ENCODE data around the gene HAPLN2. TPM values are rescaled to one million over a fixed set of nuclear protein-coding genes. Genes with fewer than 3 reads are reported as not detected.
A peak's percentile ranks its signal among the peaks of the same experiment; 100 is the strongest.

Gene HAPLN2
- total and polyA plus RNA-seq, 2 donors (not counting 1 experiment from before 2014, with no cell fraction given): 0.13 TPM; not detected in 1

- H3K4me3 Mint-ChIP-seq: no peak overlapping the region
- Histone ChIP-seq H3K4me3 (ENCODE audit: control extremely low read depth in 1 of 5, extremely low read depth in 1 of 5, insufficient read depth in 1 of 5, low read depth in 2 of 5, low read length in 4 of 5) (no peak overlapping the region), H3K9me3 (ENCODE audit: control extremely low read depth in 1 of 3, control insufficient read depth in 2 of 3, insufficient read depth in 1 of 3, low read length in 2 of 3) (no peaks in the 10 kb centered on the region), H3K4me2 (replicated peaks; ENCODE audit: low read depth, low read length, poor library complexity, severe bottlenecking) (no peak overlapping the region), H3K27me3 (replicated peaks in 1 of 4; ENCODE audit: control extremely low read depth in 1 of 4, control insufficient read depth in 3 of 4, insufficient read depth in 4 of 4, low read length in 3 of 4) (no peaks in the 10 kb centered on the region), H4K20me1 (ENCODE audit: control insufficient read depth, insufficient read depth, low read length, poor library complexity, severe bottlenecking) (peaks cover 8% of the 10 kb centered on the region), H3K79me2 (ENCODE audit: control insufficient read depth, insufficient read depth, low read length) (peaks cover 21% of the 10 kb centered on the region), H2AFZ (ENCODE audit: insufficient read depth, low read depth, low read length, poor library complexity, severe bottlenecking) (no peak overlapping the region), H3K27ac (ENCODE audit: low read length in 2 of 2) (no peak overlapping the region), H3K9ac (ENCODE audit: low read length) (no peak overlapping the region), H3K36me3 (replicated peaks in 1 of 2; ENCODE audit: control extremely low read depth in 1 of 2, control insufficient read depth in 1 of 2, extremely low read depth in 1 of 2, insufficient read depth in 2 of 2, low read length in 1 of 2) (peaks cover 0 to 50% of the 10 kb centered on the region in 2 experiments), H3K4me1 (ENCODE audit: control insufficient read depth in 2 of 2, insufficient read depth in 2 of 2, low read length in 2 of 2) (peaks cover 22 to 24% of the 10 kb centered on the region in 2 donors)
- no peaks in the 10 kb centered on the region for H3K27me3 Mint-ChIP-seq
- ChIA-PET CTCF (interaction anchor here (1.0 to 10.9 kb wide), 4 partner anchors 8 to 95 kb away, joined by 3 to 80 read pairs (median 6); no protein-coding TSS in a partner anchor), POLR2A (no interaction called here)
- no peaks in the 10 kb centered on the region for H3K9me3 Mint-ChIP-seq (ENCODE audit: insufficient read depth)
- intact Hi-C loops (cut with micrococcal nuclease): no loop called here
- no peak overlapping the region for H3K27ac Mint-ChIP-seq
- WGBS (ENCODE audit: insufficient coverage): 100% methylated on average over 1 of the region's 3 CpGs
- H3K4me1 Mint-ChIP-seq: peaks cover 38% of the 10 kb centered on the region
- ATAC-seq (ENCODE audit: low read depth) (no peak), DNase-seq (no peak)
- no peak for TF ChIP-seq EZH2 (IDR thresholded peaks at IDR 0.05; ENCODE audit: borderline replicate concordance, insufficient read depth, low read depth, low read length, poor library complexity, severe bottlenecking)
- TF ChIP-seq CTCF (IDR thresholded peaks at IDR 0.05): no peak
Observed at GRCh38 chr1:156596426-156596825, 22.8 kb upstream of the HAPLN2 start.

GRCh38 chr1:156598125-156598524 is 21.1 kb upstream of the HAPLN2 start:
- H3K36me3 ChIP-seq (replicated peaks in 1 of 2; ENCODE audit: control extremely low read depth in 1 of 2, control insufficient read depth in 1 of 2, extremely low read depth in 1 of 2, insufficient read depth in 2 of 2, low read length in 1 of 2): peaks cover 0 to 49% of the 10 kb centered on the region in 2 experiments
- no peak overlapping the region for H3K27ac ChIP-seq (ENCODE audit: low read length in 2 of 2)
- H3K9ac ChIP-seq (ENCODE audit: low read length): no peak overlapping the region
- no peak overlapping the region for H2AFZ ChIP-seq (ENCODE audit: insufficient read depth, low read depth, low read length, poor library complexity, severe bottlenecking)
- ChIA-PET CTCF (interaction anchor here (1.4 to 10.9 kb wide), 4 partner anchors 12 to 117 kb away, joined by 4 to 80 read pairs (median 14); no protein-coding TSS in a partner anchor), POLR2A (no interaction called here)
- Mint-ChIP-seq H3K4me1 (peaks cover 37% of the 10 kb centered on the region), H3K4me3 (peak overlapping the region; percentile 0), H3K27ac (no peak overlapping the region), H3K9me3 (ENCODE audit: insufficient read depth) (no peaks in the 10 kb centered on the region), H3K27me3 (no peaks in the 10 kb centered on the region)
- no peak overlapping the region for H3K4me2 ChIP-seq (replicated peaks; ENCODE audit: low read depth, low read length, poor library complexity, severe bottlenecking)
- no peaks in the 10 kb centered on the region for H4K20me1 ChIP-seq (ENCODE audit: control insufficient read depth, insufficient read depth, low read length, poor library complexity, severe bottlenecking)
- H3K79me2 ChIP-seq (ENCODE audit: control insufficient read depth, insufficient read depth, low read length): peaks cover 30% of the 10 kb centered on the region
- WGBS (ENCODE audit: insufficient coverage): 93% methylated on average over 5 of the region's 5 CpGs
- intact Hi-C loops (cut with micrococcal nuclease): no loop called here
- no peak for ATAC-seq (ENCODE audit: low read depth)
- DNase-seq: no peak
- H3K27me3 ChIP-seq (replicated peaks in 1 of 4; ENCODE audit: control extremely low read depth in 1 of 4, control insufficient read depth in 3 of 4, insufficient read depth in 4 of 4, low read length in 3 of 4): no peaks in the 10 kb centered on the region
- H3K4me1 ChIP-seq (ENCODE audit: control insufficient read depth in 2 of 2, insufficient read depth in 2 of 2, low read length in 2 of 2): peaks cover 22 to 24% of the 10 kb centered on the region in 2 donors
- no peak overlapping the region for H3K4me3 ChIP-seq (ENCODE audit: control extremely low read depth in 1 of 5, extremely low read depth in 1 of 5, insufficient read depth in 1 of 5, low read depth in 2 of 5, low read length in 4 of 5)
- no peaks in the 10 kb centered on the region for H3K9me3 ChIP-seq (ENCODE audit: control extremely low read depth in 1 of 3, control insufficient read depth in 2 of 3, insufficient read depth in 1 of 3, low read length in 2 of 3)
- TF ChIP-seq EZH2 (IDR thresholded peaks at IDR 0.05; ENCODE audit: borderline replicate concordance, insufficient read depth, low read depth, low read length, poor library complexity, severe bottlenecking) (no peak), CTCF (IDR thresholded peaks at IDR 0.05) (no peak)

Data from B cell (primary cell).